ENCODE measurements around the gene NFU1. TPM values are rescaled to one million over a fixed set of nuclear protein-coding genes. Genes with fewer than 3 reads are reported as not detected.

Gene NFU1
- total and polyA plus RNA-seq, 2 of the 13 experiments (the other 11 are each of a cell fraction or from before 2014, with no cell fraction given), result 39.1 to 84.0 TPM

DNA sequence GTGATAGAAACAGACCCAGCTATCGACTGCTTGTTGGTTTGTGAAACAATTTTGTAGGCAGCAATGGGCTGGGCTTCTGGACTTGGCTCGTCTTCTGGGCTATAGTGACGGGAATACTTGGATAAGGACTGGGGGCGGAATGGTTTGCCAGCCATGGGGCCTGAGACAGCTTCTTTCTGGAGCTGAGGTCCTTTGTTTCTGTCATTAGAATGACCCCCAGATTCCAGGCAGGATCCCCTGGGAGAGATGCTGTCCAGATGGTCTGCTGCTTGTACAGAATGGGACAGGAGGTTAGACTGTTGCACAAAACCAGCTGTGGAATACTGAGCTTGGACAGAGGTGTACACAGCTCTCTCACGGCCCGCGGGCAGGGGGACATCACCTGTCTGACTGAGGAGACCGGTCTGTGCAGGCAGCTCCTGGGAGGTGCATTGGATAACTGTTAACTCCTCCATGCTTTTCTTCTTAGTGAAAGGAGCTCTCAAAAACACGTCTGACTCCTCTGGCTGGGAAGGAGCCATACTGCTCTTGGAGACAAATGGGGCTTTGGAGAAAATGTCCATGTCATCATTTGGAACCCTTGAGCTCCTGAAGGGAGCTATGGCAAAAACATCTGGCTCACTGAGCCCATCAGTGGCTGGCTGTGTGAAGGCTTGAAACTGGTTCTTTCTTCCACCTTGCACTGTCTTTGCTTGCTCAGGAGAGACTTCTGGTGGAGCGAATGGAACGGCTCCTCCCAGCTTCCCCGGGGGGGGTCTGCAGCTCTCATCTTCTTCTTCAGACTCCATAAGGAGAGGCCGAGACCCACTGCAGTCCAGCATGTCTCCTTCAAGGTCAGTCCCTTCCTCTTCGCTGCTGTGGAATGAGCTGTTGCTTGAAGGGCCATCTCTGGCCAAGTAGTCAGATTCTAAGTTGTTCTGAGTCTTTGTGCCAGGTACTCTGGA is 28.6 kb upstream of the NFU1 start:
- Histone ChIP-seq H3K4me2 (ENCODE audit: low read depth, low read length) (no peak overlapping the region), H3K4me3 (replicated peaks in 1 of 3; ENCODE audit: insufficient read depth in 1 of 3, low read depth in 2 of 3, low read length in 3 of 3) (no peak overlapping the region), H3K9ac (ENCODE audit: insufficient read depth, low read depth, low read length) (no peak overlapping the region), H3K9me3 (ENCODE audit: low read length) (no peaks in the 10 kb centered on the region), H2AFZ (ENCODE audit: low read length) (no peak overlapping the region), H3K79me2 (ENCODE audit: insufficient read depth, low read length) (no peaks in the 10 kb centered on the region), H3K27me3 (ENCODE audit: control insufficient read depth in 1 of 2, insufficient read depth in 2 of 2, low read length in 2 of 2) (no peaks in the 10 kb centered on the region), H3K4me1 (ENCODE audit: insufficient read depth, low read length) (no peaks in the 10 kb centered on the region), H3K27ac (ENCODE audit: extremely low read length, insufficient read depth, low read length) (no peak overlapping the region), H4K20me1 (ENCODE audit: insufficient read depth, low read length) (no peaks in the 10 kb centered on the region), H3K36me3 (replicated peaks in 1 of 2; ENCODE audit: control insufficient read depth in 1 of 2, insufficient read depth in 2 of 2, low read length in 2 of 2) (peaks cover 0 to 11% of the 10 kb centered on the region in 2 experiments; a peak in 2 of 5 replicates)
- CTCF ChIA-PET (ENCODE audit: low intra/inter-chr PET ratio, low total read pairs), result no interaction called here
- in situ Hi-C loops (cut with HindIII; ENCODE audit: extremely low pct_ligation_motif_present, low pct_unique_long_range_greater_than_20kb) (no loop called here), intact Hi-C loops (cut with micrococcal nuclease; ENCODE audit: unreplicated experiment) (no loop called here)
- 95% methylated on average over 13 of the region's 14 CpGs for WGBS (ENCODE audit: low lambda C conversion rate)
- FAIRE-seq (no peak), ATAC-seq (no peak), DNase-seq (ENCODE audit: low spot score) (no peak)
- no TSS peak for BruUV-seq (replicated peaks)
- POLR2A ChIA-PET, result interaction anchor here (1.6 kb wide), 1 partner anchor 29 kb away, joined by 5 read pairs; the partner anchor contains the start of gene NFU1
- TF ChIP-seq PHB2 (IDR thresholded peaks at IDR 0.05; ENCODE audit: partially characterized antibody) (no peak), ZBTB3 (CRISPR knock-in tag; IDR thresholded peaks at IDR 0.05; ENCODE audit: borderline replicate concordance, low read depth) (no peak), MAZ (IDR thresholded peaks at IDR 0.05; ENCODE audit: borderline replicate concordance, low read depth, low read length) (no peak), MAZ (CRISPR knock-in tag; IDR thresholded peaks at IDR 0.05; ENCODE audit: low read depth) (no peak), SOX6 (IDR thresholded peaks at IDR 0.05) (no peak), SOX6 (CRISPR knock-in tag; IDR thresholded peaks at IDR 0.05) (no peak), TAF1 (CRISPR knock-in tag; IDR thresholded peaks at IDR 0.05) (no peak), ZNF891 (CRISPR knock-in tag; IDR thresholded peaks at IDR 0.05) (no peak), ZBTB21 (CRISPR knock-in tag; IDR thresholded peaks at IDR 0.05) (no peak), ZNF672 (CRISPR knock-in tag; IDR thresholded peaks at IDR 0.05) (no peak)
- TF ChIP-seq, protein P1, sequence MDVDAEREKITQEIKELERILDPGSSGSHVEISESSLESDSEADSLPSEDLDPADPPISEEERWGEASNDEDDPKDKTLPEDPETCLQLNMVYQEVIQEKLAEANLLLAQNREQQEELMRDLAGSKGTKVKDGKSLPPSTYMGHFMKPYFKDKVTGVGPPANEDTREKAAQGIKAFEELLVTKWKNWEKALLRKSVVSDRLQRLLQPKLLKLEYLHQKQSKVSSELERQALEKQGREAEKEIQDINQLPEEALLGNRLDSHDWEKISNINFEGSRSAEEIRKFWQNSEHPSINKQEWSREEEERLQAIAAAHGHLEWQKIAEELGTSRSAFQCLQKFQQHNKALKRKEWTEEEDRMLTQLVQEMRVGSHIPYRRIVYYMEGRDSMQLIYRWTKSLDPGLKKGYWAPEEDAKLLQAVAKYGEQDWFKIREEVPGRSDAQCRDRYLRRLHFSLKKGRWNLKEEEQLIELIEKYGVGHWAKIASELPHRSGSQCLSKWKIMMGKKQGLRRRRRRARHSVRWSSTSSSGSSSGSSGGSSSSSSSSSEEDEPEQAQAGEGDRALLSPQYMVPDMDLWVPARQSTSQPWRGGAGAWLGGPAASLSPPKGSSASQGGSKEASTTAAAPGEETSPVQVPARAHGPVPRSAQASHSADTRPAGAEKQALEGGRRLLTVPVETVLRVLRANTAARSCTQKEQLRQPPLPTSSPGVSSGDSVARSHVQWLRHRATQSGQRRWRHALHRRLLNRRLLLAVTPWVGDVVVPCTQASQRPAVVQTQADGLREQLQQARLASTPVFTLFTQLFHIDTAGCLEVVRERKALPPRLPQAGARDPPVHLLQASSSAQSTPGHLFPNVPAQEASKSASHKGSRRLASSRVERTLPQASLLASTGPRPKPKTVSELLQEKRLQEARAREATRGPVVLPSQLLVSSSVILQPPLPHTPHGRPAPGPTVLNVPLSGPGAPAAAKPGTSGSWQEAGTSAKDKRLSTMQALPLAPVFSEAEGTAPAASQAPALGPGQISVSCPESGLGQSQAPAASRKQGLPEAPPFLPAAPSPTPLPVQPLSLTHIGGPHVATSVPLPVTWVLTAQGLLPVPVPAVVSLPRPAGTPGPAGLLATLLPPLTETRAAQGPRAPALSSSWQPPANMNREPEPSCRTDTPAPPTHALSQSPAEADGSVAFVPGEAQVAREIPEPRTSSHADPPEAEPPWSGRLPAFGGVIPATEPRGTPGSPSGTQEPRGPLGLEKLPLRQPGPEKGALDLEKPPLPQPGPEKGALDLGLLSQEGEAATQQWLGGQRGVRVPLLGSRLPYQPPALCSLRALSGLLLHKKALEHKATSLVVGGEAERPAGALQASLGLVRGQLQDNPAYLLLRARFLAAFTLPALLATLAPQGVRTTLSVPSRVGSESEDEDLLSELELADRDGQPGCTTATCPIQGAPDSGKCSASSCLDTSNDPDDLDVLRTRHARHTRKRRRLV (CRISPR knock-in tag; IDR thresholded peaks at IDR 0.05), result no peak
- TF ChIP-seq, protein P2, sequence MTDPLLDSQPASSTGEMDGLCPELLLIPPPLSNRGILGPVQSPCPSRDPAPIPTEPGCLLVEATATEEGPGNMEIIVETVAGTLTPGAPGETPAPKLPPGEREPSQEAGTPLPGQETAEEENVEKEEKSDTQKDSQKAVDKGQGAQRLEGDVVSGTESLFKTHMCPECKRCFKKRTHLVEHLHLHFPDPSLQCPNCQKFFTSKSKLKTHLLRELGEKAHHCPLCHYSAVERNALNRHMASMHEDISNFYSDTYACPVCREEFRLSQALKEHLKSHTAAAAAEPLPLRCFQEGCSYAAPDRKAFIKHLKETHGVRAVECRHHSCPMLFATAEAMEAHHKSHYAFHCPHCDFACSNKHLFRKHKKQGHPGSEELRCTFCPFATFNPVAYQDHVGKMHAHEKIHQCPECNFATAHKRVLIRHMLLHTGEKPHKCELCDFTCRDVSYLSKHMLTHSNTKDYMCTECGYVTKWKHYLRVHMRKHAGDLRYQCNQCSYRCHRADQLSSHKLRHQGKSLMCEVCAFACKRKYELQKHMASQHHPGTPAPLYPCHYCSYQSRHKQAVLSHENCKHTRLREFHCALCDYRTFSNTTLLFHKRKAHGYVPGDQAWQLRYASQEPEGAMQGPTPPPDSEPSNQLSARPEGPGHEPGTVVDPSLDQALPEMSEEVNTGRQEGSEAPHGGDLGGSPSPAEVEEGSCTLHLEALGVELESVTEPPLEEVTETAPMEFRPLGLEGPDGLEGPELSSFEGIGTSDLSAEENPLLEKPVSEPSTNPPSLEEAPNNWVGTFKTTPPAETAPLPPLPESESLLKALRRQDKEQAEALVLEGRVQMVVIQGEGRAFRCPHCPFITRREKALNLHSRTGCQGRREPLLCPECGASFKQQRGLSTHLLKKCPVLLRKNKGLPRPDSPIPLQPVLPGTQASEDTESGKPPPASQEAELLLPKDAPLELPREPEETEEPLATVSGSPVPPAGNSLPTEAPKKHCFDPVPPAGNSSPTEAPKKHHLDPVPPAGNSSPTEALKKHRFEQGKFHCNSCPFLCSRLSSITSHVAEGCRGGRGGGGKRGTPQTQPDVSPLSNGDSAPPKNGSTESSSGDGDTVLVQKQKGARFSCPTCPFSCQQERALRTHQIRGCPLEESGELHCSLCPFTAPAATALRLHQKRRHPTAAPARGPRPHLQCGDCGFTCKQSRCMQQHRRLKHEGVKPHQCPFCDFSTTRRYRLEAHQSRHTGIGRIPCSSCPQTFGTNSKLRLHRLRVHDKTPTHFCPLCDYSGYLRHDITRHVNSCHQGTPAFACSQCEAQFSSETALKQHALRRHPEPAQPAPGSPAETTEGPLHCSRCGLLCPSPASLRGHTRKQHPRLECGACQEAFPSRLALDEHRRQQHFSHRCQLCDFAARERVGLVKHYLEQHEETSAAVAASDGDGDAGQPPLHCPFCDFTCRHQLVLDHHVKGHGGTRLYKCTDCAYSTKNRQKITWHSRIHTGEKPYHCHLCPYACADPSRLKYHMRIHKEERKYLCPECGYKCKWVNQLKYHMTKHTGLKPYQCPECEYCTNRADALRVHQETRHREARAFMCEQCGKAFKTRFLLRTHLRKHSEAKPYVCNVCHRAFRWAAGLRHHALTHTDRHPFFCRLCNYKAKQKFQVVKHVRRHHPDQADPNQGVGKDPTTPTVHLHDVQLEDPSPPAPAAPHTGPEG (CRISPR knock-in tag; IDR thresholded peaks at IDR 0.05), result no peak

All from HepG2 (cell line).